Stromal cell of bone marrow (primary cell): ENCODE results near the gene NRAS.
"Not testable (repeated sequence)": the region's sequence is repeated elsewhere in the genome, so short reads cannot be mapped to it uniquely, and the experiment has no call there.

Source experiments
- DNase-seq: peaks from one replicate; pipeline ENCODE4 v3.0.0-alpha.2; 2012; ENCODE audit warnings: low read depth

The NRAS gene

DNA sequence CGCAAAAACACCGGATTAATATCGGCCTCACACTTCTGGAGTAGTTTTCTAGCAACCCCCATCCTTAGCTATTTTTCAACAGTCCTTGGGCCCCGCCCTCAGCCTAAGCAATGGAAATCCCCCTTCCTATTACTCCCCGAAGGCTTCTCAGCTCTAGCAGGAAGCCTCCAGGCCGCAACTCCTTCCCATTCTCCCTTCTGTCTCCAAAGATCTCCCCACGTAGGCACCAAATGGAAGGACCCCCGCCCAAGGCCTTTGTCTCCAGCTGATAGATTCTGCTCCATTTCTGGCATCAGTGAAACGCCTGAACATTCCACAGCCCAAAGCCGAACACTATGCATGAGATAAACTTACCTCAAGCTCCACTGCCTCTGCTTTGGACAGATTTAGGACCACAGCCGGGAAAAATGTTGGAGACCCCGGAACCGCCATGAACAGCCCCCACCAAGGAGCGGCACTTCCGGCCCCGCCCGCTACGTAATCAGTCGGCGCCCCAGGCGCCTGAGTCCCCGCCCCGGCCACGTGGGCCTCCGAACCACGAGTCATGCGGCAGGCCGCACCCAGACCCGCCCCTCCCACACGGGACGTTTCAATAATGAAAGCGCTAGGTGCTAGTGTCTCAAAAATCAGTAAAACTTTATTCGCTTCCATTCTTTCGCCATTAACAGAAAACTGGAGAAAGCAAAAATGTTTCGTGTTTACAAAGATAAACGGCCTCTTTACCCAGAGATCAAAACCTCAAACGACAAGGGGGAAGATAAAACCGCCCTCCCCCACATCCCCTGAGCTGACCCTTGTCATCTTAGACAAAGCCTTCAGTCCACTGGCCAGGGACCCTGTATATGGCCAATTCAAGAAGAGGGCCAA, at the start of gene NRAS:
TSS of gene NRAS (minus strand) at position 468 of the 867 bp plus-strand sequence. CDS start 611 bp downstream, outside the sequence.
- DNase-seq = peak; percentile 84

DNA sequence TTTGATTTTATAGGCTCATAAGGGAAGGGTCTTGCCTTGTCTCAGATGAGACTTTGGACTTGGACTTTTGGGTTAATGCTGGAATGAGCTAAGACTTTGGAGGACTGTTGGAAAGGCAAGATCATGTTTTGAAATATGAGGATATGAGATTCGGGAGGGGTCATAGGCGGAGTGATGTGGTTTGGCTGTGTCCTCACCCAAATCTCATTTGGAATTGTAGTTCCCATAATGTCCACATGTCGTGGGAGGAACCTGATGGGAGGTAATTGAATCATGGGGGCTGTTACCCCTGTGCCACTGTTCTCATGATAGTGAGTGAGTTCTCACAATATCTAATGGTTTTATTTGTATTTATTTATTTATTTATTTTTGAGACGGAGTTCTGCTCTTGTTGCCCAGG, 48.1 kb upstream of the NRAS start:
- DNase-seq = no peak

DNA sequence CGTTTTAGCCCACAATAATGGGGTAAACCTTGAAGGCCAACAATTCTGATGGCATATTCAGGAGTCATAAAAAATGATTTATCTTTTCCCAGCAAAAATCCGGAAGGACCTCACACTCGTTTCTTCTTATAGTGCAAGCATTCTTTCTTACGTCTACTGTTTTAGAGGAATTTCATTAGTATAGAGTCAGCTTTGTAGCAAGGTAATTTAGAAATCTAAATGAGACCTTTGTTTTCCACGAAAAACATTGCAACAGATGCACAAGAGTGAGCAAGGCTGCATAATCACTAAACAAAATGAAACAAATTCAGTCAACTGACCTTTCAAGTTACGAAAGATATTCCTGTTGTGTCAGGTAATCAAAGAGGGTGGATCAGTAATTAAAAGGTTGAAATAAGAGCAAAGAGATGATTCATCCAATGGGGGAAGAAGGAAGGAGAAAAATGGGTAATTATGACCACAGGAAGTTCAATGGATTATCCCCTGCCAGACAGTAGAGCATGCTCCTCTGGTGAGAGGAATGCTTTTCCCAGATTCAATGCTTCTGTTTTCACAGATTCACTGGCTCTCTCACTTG, 41.8 kb upstream of the NRAS start:
- DNase-seq = no peak

DNA sequence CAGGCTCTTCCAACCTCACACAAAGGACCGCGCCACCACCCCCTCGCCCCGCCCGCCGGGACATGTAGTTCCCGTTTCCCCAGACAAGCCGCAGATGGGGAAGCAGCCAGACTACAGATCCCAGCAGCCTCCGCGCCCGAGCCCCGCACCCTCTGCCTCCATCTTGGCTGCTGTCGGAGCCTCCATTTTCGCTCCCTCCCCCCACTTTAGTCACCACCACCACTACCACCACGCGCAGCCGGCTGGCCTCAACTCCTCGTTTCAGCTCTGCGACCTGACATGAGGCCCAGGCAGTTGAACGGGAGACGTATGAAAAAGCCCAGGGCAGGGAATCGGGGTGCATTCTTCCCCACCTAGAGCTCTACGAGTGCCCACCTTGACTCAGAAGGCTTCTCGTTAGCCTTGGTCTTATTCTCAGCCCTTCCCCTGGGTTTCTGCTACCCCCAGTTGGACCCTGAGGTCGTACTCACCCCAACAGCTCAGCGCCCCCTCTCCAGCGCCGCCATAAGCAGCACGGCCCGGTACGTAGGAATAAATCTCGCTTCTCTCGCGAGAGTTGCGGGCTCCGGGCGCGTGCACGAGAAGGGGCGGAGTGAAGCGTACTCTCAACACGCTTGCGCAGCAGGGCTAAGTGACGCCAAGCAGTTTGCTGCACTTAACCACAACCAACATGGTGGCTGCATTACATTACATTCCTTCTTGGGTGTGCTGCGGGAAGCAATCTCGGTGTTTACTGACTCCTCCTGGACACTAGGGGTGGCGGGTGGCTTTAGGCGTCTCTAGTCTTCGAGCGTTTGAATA, 41.1 kb upstream of the NRAS start, which contains the start of gene CSDE1:
TSS of gene CSDE1 (minus strand) at position 530 of the 801 bp plus-strand sequence. CDS start 18,094 bp downstream, outside the sequence.
- peak; percentile 95 for DNase-seq

DNA sequence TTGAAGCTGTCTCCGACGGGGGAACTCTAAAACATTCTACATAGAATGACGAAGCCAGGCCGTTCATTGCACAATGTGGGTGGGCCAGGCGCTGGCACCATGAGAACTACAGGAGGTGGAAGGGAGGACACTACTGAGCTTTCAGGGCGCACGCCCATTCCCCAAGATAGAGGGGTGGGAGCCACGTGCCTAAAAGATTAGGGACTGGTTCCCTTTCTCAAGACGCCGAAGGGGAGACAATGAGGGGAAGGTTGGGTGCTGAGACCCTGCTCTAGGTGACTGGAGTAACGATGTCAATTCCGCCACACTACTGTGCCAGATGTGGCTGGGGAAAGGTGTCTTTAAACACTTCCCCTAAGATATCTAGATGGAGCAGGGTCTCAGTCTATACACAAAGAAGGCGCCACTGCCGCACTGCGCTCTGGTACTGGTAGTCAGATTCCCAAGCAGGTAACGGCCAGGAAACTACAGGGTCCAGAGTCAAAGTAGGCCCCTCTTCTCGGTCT, 40.4 kb upstream of the NRAS start:
- peak; percentile 25 for DNase-seq

DNA sequence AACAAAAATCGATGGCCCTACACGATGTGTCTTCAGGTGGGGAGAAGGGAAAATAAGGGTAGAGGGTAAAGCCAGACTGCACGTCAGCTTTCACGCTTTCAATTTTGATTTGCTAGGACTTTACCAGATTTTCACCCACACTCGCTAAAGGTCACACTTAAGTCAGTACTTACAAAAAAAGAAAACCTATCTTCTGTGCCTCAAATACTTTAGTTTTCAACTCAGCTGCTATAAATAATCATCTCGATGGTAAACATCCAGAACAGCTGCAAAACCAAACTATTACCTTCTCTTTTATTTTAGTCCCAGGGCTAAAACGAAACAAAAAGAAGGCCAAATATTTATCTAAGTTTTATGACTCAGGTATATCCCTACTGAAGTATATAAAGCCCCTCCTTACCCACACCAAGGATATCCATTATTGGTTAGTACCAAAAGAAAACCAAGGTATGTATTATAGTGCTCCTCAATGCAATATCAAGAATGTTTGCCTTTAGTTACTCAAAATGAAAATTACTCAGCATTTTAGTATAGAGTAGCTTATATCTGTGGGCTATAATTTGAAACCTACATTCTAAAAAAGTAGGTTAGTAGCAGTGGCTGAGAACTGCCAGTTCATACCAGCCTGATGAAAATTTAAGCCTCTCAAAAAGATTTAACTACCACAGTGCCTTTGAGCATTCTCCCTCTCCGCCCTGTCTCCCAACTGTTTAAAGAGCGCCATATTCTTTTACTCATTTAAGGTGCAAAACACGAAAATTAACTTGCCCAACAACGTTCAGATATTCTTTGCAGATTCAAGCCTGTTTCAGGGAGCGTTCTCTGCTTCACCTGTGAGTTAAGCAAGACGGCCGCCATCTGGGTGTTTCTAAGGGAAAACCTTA, 39.7 kb upstream of the NRAS start:
- DNase-seq = no peak

DNA sequence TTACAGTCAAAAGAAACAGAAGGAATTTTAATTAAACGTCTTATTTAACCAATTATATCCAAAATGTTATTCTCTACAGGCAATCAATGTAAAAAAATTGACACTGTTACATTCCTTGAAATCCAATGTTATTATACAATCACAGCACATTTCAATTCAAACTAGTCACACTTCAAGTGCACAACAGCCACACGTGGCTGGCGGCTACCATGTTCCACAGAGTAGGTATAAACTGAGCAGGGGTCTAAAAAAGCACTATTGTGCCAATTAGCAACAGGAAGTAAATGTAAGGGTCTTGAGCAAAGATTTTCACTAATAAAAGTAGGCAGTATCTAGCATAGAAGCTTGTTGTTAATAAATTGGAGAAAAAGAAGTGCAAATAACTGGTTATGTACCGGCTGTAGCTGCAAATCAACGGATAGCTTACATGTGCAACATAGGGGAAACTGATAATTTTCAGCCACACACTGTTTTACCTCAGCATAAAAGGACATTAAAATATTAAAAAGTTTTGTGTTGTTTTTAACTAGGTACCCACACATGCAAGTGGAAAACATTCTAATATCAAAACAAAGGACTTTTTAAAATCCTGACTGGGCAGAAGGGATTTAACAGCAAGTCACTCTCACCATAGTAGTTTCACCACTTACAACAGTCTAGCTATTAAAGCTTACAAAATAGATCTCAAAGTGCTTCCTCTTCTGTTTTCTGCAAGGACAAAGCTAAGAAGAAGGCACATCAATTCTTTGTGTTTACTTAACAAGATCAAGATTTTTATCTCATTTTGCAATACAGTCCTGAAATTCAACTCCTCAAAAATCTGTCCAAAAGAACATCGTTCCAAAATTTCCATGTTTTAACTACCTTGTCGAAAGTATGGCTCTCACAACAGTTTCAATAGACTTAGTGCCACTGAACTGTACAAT, 38.7 kb upstream of the NRAS start:
- DNase-seq = no peak

DNA sequence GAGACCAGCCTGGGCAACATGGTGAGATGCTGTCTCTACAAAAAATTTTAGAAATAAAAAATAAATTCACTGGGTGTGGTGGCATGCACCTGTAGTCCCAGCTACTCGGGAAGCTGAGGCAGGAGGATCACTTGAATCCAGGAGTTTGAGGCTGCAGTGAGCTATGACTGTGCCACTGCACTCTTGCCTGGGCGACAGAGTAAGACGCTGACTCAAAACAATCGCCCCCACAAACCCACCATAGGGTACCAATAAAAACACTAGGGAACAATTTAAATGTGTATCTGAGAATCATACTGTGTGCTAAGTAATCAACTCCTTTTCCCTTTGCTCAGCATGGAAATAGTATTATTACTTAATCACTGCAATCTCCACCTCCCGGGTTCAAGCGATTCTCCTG, 37.1 kb upstream of the NRAS start:
- not testable (repeated sequence) for DNase-seq

DNA sequence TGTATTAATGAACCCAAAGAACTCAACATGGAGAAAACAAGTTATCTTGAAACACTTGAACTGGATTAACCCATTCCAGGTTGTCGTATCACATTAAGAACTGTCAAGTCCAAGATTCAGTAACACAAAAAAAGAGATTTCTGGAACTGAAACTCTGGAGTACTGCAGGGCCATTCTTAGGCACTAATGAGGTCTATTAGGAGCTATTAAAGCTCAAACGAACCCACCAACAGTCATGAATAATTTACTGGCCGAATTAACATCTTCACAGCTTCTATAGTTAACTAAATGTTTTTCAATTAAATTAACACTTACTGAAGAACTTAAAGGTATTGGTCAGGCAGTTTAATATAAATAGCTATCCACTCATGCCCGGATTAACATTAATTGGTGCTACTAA, 36.6 kb upstream of the NRAS start:
- no peak for DNase-seq

DNA sequence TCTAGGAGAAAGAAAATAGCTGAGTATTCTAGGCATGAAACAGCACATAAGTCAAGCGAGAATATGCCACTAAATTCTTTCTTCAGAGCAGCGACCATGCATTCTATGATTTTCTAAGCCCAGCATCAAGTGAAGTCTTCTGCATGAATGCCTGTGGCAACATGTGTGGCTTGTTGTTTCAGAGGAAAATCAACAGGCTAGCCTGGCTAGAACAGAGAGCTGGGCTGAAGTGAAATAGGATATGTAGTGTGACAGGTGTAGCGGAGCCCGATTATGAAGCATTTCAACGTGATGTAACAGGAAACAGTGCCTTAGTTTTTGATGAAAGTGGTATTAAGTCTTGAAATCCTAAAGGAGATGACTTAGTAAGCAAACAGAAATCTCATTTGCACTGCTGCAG, 34.2 kb upstream of the NRAS start:
- DNase-seq = no peak

DNA sequence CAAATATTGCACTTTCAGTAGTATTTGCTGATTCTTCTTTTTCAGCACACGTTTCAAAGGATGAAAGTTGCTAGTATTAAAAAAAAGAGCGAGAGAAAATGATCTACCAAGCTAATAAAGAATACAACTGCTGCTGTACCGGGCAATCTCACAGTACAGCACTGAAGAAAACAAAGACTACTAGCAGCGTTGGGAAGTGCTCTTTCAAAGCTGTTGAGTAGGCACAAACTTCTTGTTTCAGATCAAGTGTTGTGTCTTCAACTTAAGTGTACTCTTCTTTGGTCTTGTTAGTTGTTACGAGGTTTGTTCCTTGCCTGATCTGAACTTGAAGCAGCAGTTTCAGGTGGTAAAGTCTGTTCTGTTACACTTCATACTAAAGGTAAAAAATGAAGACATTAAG, 33.3 kb upstream of the NRAS start:
- DNase-seq = no peak

DNA sequence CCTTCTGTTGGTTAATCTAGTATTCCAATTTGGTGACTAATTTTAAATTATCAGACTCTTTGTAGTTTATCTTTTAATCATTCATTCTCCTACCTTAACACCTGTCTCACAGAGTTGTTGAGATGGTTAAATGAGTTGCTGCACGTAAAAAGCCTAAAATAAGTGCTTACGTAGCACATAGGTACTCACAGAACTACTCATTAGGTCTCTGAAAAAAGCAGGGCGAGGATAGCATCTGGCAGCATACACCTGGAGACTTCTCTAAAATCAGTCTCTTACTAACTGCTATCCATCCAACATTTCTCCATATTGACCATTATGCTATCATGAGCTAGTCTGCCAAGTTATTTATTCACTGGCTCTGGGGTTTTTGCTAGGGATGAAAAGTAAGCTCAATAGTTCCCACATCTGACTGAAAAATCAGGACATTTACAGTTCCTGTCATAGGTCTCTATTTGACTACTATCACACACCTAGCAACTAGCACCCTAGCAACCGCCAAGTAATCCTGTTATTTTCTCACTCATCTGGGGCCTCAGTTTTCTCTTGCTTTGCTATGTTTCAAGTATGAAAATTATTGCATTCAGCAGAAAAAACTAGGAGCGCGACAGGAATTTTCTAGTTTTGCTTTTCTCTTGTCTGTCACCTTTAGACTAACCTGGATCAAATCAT, 30.0 kb upstream of the NRAS start:
- no peak for DNase-seq

DNA sequence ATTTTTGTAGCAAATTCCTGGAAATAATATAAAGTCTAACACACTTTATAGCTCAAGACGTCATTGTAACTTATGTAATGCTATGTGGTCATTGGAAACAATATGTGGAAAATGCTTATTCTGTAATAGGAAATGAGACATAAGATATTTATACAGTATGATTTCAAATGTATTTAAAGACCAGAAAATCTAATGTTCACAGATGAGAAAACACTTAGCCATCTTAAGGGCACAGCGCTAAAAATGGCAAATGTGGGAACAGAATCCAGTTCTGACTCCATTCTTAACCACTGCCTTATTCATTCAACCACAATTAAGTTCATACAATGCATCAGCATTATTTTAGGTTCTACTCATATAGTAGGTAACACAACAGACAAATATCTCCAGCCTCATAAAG, 28.7 kb upstream of the NRAS start:
- DNase-seq = peak; percentile 22

DNA sequence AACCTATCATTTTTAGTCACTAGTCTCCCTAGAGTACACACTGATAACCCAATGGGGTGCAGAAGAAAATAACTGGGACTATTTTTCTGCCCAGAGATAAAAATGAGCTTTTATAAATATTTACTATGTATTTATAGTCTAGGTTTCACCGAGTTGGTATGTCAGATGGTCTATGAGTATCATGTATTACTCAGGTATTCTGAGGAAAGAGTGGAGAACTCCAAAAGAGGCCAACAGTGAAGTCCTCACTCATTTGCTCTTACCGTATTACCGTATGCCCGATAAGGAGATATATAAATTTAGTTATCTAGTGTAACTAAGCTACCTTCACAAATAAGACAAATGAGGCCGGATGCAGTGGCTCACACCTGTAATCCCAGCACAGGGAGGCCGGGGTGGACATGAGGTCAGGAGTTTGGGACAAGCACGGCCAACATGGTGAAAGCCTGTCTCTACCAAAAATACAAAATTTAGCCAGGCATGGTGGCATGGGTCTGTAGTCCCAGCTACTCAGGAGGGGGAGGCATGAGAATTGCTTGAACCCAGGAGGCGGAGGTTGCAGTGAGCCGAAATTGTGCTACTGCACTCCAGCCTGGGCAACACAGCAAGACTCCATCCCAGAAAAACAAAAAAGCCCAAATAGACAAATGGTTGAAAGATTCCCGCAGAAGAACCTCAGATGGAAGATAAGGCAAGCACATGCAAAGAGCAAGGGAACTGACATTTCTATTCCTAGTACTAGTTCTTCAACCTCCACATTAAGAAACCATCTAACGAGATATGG, 25.6 kb upstream of the NRAS start:
- DNase-seq = no peak

DNA sequence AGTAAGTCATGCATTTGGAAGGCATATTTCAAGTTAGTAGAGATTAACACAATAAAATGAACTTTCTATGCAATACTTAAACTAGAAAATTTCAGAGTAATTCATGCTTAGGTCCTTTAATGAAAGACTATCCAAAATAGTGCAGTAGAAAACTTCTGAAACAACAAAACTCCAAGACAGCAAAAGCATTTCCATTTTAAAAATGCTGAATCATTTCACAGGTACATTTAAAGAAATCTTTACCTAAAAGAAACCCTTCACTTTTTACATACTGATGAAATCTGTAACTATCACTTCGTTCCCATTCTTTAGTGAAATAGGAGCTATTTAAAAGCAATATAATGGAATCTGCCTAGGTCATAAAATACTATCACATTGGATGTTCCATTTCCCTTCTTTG, 23.8 kb upstream of the NRAS start:
- no peak for DNase-seq

DNA sequence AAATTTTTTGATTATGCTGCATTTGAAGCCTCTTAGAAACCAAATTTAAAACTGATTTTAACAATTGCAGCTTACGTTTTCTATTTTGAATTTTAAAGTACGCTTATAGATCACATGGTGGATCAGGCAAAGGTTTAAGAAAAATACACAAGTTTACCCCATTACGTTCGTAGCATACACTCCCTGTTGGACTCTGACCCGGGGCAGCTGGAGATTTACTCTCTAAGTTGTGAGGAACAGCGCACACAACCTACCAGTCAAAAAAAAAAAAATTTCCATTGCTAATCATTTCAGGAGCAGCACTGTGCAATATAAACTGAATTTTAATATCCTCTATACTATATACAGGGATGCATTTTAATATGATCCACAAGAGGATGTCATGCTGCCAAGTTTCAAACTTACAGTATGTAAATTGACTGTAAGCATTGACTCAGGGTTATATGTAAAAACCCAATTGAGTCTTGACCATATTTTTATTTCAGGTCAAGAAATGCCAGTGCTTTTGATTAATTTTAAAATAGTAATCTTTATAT, 20.8 kb upstream of the NRAS start:
- DNase-seq = no peak

DNA sequence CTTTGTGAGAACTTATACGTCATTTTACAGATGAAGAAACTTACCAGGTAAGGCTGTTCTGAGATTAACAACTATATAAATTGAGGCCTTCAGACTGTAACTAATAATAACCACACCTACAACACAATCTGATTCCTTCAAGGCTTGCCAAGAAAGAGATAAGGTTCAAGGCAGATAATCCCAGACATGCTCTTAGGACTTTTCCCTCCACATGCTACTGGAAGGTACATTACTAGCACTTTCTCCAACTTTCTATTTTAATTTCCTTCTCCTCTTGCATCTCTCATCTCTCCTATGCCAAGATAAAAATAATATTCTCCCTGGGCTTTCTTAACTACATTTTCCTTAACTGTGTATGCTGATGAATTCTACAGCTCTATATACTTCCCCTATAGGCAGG, 18.9 kb upstream of the NRAS start:
- no peak for DNase-seq

DNA sequence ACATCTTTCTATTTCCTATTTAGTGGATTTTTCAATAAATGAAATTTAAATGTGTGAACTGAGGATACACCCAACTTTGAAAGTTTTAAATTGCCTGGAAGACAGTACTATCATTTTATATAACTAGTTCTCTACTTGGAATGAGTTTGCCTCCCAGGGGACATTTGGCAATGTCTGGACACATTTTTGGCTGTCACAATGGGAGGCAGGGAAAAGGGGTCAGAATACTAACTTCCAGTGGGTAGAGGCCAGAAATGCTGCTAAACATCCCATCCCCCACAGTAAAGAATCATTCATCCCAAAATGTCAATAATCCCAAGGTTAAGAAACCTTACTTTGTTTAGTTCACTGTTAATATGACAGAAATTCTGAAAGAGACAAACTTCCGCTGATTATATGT, 13.2 kb upstream of the NRAS start:
- DNase-seq = no peak

DNA sequence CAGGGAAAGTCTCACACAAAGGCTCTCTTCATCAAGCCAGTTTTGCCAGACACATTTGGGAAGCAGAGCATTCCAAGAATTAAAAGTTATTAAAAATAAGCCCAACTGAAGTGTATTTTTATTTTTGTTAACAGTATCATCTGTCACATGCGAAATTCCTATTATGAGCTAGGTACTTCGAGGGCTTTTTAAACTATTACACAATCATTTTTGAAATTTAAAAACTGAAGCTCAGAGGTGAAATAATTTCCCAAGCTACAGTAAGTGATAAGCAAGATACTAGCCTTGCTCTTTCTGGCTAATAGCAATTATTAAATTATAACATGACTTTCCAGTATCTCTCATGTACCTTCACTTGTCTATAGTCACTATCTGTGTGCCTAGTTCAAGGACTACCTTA, 12.0 kb upstream of the NRAS start:
- DNase-seq = no peak
